CD4-positive, alpha-beta T cell treated with Interleukin-1 beta for 1 hour (primary cell): ENCODE results near the gene GPR27.

ENCODE experiments used
- DNase-seq, 2 donors: peaks; one replicate each; pipeline ENCODE4 v3.0.0-alpha.2; 2020 to 2022

Gene GPR27

GRCh38 chr3:71753701-71754609 is at the start of gene GPR27:
Gene GPR27, plus strand, starts transcription at chr3:71753855. Its CDS starts 195 bp downstream, at chr3:71754050.
- DNase-seq: peak in 1 of 2 donors; percentile 15

- no peak for DNase-seq
These were observed 48.7 kb upstream of the GPR27 start for GRCh38 chr3:71704915-71705314.

- DNase-seq: no peak
These were observed 48.0 kb upstream of the GPR27 start for GRCh38 chr3:71705681-71706080.

- no peak for DNase-seq
These were observed 46.1 kb upstream of the GPR27 start for GRCh38 chr3:71707595-71707994.

- DNase-seq: no peak
These were observed 45.1 kb upstream of the GPR27 start for GRCh38 chr3:71708476-71709105.

- DNase-seq: no peak
These were observed 43.6 kb upstream of the GPR27 start for GRCh38 chr3:71709908-71710511.

GRCh38 chr3:71710906-71711494 is 42.7 kb upstream of the GPR27 start:
- DNase-seq: peak in 1 of 2 donors; percentile 68

- DNase-seq: no peak
These were observed 40.6 kb upstream of the GPR27 start for GRCh38 chr3:71713041-71713440.

- no peak for DNase-seq
These were observed 39.1 kb upstream of the GPR27 start for GRCh38 chr3:71714595-71714994.

GRCh38 chr3:71718072-71718471 is 35.6 kb upstream of the GPR27 start:
- DNase-seq: no peak

- DNase-seq: no peak
These were observed 32.7 kb upstream of the GPR27 start for GRCh38 chr3:71721002-71721401.

GRCh38 chr3:71721651-71722157 is 32.0 kb upstream of the GPR27 start:
- no peak for DNase-seq

- DNase-seq: no peak
These were observed 31.0 kb upstream of the GPR27 start for GRCh38 chr3:71722693-71723092.

- DNase-seq: peak; percentile 44 to 75
These were observed 30.0 kb upstream of the GPR27 start for GRCh38 chr3:71723452-71724170.

GRCh38 chr3:71724171-71724453 is 29.5 kb upstream of the GPR27 start:
- no peak for DNase-seq

GRCh38 chr3:71724584-71725270 is 28.9 kb upstream of the GPR27 start:
- DNase-seq: no peak

GRCh38 chr3:71725271-71725991 is 28.2 kb upstream of the GPR27 start, which contains the start of gene EIF4E3:
Gene EIF4E3, minus strand, starts transcription at chr3:71725402. Its CDS starts 35 bp downstream, at chr3:71725367.
- peak in 1 of 2 donors; percentile 27 for DNase-seq

GRCh38 chr3:71726146-71726545 is 27.5 kb upstream of the GPR27 start:
- DNase-seq: peak; percentile 37 to 73

- DNase-seq: peak in 1 of 2 donors; percentile 45
These were observed 24.9 kb upstream of the GPR27 start for GRCh38 chr3:71728632-71729342.

- no peak for DNase-seq
These were observed 21.0 kb upstream of the GPR27 start for GRCh38 chr3:71732637-71733036.
